ENCODE results near the gene ACBD4.

- no peak for TF ChIP-seq CTCF (IDR thresholded peaks at IDR 0.05)
- no peak for TF ChIP-seq EZH2 (IDR thresholded peaks at IDR 0.05)
Observed at GRCh38 chr17:45108051-45108450, 27.4 kb upstream of the ACBD4 start.
